GM03348 (cell line): Measurements from ENCODE around the gene TOMM34.

Experiments used
- DNase-seq: peaks from one replicate; pipeline ENCODE4 v3.0.0; 2012; ENCODE audit warnings: low spot score

The TOMM34 gene

DNA sequence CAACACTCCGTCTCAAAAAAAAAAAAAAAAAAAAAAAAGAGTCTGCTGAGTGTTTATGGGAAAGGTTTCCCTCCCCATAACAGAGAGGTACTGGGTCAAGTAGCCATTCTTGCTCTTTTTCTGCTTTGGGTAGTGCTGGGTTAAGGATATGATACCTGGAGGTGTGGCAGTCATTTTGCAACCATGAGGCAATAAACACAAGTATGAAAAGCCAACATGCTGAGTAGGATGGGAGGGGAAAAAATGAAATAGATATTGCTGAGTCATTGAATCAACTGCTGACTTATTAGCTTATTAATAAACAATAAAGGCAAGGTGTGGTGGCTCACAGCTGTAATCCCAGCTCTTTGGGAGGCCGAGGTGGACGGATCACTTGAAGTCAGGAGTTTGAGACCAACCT lies 2.3 kb upstream of the TOMM34 start:
- no peak for DNase-seq

DNA sequence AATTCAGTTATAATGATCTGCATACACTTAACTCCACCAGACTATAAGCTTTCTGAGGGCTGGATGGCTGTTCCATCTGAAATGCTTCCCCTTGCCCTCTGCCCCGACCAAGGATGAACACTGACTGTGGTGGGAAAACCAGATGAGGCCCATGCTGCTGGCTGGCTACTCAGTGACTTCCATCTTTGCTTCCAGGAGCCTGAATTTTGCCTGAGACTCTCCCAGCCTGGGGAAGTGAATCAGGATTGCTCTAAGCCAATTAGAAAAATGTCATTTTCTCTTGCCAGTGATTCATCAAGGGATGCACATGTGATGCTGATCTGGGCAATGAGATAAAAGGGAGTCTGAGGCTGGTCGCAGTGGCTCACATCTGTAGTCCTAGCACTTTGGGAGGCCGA lies 1.7 kb upstream of the TOMM34 start:
- peak; percentile 33 for DNase-seq

DNA sequence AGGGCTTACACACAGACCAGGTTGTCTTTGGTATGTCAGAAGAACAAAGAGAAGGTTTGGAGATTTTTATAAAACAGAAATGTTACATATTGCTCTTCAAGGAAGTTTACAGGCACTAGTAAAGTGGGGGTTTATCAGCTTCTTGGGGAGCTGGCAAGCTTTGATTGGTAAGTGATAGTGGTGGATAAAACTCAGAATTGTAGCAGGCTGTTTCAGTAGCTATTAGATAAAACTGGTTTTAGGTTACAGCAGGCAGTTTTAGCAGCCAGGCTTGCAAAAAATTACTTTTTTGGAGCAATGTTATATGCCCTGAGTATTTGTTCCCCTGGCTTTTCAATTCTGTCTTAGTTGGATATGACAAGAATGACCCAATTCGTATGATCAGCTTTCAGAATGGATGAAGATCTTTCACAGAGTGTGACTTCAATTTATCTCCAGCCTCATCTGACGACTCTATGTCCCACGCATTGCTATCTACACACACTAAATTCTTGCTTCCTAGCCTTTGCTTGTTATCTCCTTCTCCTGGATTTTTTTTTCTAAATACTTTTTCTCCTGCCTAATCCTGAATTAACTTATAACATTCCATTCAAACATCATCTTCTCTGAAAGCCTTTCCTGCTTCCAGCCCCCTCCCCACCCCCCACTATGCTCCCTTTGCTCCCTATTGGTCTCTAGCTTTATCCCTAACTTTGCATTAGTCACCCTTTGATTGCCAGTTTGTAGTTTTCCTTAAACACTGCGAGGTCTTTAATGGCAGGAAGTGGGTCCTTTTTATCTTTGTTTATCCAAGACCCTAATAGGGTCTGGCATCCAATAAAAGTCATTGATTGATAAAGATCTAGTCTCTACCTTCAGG lies 1.0 kb upstream of the TOMM34 start:
- no peak for DNase-seq

DNA sequence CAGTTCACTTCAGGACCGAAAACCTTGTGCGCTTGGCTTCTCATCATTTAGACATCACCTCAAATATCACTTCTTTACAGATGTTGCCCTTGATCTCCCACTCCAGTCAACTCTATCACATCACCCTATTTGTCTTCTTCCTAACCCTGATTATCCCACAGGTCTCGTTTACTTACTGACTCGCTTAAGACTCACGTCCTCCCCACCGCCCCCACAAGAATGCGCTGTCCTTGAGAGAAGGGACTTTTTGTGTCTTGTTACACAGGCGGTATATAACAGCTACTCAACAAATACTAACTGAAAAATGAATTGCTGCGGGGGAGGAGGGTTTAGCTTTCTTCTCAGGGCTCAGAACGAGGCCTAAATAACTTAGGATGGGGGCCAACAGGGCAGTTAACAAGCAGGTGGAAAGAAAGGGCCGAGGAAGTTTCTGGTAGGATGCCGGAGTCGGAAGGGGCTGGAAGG lies 527 bp downstream of the TOMM34 start:
- DNase-seq = peak; percentile 45

DNA sequence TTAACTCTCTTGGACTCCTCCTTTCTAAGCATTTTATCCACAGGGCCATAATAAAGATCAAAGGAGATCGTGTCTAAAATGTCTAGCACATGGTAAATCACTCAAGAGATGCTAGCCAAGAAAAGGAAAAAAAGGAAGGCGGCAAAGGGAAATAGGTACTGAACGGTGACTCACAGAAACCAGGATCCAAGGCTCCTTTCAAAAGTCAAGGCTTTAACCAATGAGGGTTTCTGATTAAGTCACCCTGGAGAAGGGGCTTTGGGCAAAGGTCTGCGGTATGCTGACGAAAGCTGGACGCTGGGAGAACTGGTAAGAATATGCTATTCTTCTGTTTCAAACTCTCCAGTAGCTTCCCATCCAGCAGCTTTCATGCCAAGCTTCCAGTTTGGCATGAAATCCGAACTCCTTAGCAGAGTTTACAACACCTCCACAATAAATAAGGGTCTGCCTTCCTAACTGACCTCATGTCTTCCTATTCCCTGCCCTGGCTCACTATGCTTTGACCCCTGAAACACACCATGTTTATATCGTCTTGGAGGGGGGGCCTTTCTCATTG lies 1.0 kb downstream of the TOMM34 start:
- DNase-seq = peak; percentile 23

DNA sequence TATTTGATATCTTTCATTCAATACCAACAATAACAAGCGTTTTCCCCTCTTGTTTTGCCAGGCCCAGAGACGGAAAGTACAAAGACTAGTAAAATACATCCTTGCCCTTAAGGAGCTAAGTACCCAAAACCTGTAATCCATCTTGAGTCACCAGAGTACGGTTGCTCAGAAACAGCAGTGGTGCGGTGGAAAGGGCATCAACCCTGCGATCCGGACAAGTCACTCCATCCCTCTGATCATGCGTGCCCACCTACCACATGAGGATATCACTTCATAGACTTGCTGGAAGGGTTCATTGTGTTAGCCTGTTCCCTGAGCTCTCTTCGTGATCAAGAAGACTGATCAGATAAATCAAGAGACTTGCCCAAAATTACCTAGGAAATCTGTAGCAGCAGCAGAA lies 1.9 kb downstream of the TOMM34 start:
- no peak for DNase-seq

DNA sequence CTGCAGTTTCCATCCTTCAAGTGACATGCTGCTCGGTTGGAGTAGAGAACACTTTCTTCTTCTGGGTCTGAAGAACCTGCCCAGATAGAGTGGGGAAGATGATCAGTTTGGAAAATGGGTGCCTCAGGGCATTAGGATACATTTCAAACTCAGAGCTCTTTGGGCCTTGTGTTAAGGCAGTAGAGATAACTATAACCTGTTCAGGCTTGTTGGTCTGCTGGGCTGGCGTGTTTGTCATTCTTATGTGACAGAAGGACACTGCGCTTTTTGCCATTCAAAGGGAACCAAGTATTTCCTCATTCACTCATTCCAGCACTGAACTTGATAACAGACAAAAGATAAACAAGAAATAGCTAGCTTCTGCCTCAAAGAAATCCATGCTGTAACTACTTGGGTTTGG lies 3.8 kb downstream of the TOMM34 start:
- DNase-seq = no peak

DNA sequence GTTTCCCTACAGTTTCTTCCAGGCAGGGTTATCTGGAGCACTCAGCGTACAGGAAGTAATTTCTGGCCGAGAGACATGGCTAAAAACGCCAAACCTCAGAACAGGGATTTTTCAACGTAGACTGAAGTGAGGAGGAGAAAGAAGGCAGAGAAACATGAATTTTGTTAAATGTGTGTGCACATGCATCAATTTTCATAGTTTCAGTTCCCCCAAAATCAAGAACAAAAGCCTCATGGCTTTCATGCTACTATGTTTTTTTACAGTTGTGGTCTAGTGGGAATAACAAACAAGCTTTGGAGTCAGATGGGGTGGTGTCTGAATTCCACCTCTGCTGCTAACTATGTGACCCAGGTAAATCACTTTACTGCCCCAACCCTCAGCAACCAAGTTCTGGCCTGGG lies 4.9 kb downstream of the TOMM34 start:
- no peak for DNase-seq

DNA sequence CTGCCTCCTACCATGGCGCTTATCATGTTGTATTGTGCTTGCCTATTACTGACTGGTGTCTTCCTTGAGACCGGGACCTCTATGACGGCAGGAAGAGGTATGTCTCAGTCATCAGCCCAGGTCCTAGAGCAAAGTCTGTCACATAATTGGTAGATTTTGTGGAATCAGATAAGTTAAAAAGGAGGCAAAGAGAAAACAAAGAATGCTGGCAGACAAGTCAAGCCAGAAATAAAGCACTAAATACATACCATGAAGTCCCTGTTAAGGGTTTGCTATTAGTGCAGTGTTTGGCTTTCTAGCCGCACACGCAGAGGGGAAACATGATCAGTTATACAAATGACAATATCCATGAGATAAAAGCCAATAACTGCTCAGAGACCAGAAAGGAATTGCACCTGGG lies 6.0 kb downstream of the TOMM34 start:
- DNase-seq = no peak

DNA sequence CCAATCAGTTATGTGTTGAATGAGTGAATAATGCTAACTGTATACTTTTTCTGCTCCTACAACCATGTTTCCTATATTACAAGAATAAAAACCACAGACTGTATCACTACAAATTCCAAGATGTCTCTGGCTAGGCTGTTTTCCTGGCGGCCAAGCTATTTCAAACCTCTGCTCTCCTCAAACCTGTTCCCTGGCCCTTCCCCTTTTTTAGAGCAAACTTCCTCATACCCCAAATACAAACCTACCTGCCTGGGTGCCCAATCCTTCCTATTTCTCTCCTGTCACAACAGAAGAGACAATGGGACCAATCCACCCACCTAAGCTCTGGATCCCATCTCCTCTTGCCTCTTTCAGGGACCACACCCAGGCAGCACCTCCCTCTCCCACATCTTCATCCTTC lies 7.5 kb downstream of the TOMM34 start:
- no peak for DNase-seq

DNA sequence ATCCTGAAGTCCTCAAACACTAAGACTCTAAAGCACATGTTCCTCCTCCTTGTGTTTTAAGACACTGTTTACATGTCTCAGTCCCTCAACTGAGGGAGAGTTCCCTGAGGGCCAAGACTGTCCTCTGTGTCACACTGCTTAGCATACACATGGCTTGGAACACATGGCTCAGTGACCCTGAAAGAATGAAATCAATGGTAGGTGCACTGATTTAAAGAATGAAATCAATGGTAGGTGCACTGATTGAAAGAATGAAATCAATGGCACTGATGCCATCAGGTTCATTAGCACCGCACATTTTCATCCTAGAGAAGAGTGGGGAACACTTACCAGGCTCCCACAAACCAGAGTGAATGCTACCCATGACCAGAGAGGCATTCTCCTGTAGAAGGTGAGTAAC lies 9.8 kb downstream of the TOMM34 start:
- DNase-seq = no peak

DNA sequence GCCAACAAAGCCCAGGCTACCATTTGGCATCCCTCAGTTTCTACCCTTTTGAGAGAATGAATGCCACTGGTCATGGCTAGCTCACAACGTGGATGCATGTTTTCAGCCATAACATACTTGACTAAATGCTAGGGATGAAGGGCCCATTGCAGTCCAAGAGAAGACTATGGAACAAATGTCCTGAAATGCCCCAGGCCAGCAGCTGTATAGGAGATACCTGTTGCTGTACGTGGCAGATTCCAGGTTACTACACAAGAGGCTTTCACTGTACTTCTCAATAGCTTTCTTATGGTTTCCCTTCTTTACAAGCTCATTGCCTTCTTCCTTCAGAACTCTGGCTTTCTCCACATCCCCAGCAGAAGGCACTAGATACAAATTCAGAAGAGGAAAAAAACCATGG lies 11.7 kb downstream of the TOMM34 start:
- DNase-seq = no peak

DNA sequence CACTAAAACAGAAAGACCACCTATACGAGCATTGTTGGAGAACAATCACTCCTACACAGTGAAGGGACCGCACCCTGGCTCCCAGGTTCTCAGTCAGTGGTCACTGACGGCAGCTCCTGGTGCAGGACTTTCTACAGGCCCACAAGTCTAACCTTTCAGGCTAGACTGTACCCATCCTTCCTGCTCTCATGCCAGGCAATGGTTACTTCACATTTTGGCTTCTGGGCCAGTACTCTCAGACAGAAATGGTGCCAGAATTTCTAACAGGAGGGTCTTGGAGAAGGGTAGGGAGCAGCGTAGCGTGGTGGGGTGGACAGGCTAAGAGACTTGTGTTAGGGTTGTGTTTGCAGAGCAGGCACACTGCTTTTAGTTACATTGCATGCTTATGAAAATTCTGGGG lies 12.1 kb downstream of the TOMM34 start:
- no peak for DNase-seq

DNA sequence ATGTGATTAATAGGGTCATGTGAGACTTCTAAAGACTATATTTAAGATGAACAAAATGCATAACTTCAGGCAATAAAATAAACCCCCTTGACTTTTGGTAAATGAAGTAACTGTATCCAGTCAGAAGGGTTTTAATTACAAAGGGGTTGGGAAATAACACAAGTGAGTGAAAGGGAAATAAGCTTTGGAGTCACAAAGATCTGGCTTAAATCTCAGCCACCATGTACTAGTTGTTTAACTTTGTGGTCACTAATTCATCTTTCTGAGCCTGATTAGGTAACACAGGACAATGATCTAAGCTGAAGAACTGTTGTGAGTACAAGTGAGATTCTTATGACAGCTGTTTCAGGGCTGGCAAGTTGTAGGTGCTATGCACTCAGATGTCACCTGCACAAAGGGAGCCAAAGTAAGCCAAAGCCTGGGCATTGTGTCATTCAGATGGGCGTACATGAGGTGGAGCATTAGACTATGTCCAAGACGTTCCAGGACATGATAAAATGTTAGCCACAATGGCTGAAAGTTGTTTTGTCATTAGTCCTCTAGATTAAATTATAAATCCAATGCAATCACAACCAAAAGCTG lies 13.8 kb downstream of the TOMM34 start:
- no peak for DNase-seq

DNA sequence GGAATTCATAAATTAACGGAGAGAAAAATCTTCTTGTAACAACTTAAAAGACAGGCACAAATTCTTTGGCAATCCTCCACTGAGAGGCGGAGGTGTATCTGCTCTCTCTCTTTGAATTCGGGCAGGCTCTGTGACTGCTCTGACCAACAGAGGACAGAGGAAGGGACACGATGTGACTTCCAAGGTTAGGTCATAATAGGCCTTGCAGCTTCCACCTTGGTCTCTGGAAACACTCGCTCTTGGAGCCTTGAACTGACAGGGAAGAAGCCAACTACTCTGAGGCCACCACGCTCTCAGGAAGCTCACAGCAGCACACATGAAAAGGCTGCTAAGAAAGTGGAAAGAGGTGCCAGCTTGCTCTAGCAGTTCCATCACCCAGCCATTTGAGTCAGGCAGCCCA lies 14.9 kb downstream of the TOMM34 start:
- DNase-seq = no peak

DNA sequence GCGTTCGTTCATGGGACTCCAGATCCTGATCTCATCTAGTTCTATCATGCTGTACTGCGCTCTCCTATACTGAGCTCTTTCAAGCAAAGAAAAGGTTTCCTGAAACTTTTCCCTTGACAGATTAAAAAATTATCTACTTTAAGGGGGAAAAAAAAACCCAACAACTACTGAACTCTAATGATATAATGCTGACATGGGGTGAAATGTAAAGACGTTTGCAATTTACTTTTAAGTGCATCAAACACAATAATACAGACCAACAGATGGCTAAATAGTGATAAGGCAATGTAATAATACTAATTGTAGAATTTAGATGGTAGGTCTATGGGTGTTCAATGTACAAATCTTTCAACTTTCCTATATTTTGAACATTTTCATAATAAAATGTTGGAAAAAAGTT lies 16.4 kb downstream of the TOMM34 start:
- DNase-seq = no peak

DNA sequence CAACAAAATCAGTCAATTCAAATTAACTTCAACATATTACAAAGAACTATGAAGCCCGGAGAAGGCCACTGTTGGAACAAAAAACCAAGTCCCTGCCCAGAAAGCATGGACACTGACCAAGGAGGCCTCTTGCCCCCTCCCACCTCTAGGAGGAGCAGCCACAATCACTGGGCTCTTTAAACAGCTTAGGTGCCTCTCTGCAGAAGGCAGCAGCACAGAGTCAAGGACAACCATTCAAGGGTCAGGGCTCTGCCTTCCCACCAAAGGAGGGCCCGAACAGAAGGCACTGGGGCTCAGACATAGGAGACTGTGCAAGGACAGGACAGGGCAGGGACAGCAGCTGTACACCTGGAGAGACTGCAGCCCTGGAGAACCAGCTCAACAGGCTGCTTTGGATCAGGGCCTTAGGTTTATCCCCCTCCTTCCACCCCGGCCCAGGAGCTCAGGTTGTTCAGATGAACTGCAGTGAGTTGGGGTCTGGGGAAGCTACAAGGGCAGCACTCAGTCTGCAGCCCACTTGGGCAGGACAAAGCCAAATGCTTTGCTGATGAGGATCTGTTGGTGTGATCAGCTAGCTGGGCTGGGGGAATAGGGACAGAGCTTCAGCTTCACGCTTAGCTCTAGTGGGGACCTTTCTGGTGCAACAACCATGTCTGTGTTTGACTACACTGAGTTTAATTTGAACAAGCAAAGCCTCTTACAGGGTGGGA lies 17.8 kb downstream of the TOMM34 start:
- no peak for DNase-seq

DNA sequence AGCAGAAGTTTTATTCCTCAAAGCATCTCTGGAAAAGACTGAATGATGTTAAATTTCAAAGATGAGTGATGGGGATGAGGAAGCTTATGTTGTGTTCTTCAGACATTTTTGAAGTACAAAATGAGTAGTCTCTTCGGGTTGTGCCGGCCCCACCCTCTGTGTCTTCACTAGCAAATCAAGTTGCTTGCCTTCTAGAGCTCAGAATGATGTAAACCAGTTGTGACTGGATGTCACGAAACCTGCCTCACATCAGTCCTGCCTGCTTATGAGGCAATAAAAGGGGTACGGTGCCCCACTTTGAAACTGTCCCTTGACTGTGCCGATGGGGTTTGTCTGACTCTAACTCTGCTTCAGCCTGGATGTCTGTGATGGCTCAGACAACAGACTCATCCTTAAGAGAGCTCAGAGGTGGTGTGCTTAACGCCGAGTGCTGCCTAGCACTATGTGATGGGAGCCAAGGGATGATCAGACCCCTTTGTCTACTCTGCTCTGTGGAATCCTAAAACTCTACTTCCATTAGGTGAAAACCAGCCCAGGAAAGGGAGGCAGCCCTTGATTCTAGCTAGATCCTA lies 19.0 kb downstream of the TOMM34 start:
- no peak for DNase-seq

DNA sequence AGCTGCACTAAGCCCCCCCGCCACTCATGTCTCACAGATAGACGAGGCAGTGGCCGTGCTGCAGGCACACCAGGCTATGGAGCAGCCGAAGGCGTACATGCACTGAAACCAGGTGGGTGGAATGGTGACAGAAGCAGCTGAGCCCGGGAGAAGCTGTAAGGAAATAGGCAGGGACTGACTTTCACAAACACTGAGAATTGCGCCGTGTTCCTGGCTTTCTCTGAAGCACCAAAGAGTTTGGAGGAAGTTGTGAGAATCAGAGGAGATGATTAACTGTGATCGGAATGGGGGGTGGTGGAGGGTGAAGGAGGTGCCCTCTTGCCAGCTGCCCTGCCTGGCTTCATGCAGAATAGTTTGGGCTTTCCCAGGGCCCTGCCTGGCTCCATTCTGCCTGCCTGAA lies 21.6 kb downstream of the TOMM34 start:
- no peak for DNase-seq

DNA sequence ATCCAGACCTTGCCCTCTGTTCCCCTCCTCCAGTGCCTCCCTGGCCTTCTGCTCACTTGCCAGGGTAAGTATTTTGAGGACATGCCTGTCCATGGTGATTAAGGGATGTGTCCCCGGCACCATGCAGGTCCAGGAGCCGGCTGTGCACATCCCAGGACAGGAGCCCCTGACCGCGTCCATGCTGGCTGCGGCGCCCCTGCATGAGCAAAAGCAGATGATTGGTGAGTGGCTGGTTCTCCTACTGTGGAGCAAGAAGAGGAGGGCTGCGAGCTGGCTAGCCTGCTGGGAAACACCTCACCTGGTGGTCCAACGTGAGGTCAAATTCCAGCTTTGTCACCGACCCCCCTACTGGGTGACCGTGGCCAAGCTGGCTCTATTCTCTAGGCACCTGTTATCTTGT lies 23.7 kb downstream of the TOMM34 start:
- DNase-seq = no peak

DNA sequence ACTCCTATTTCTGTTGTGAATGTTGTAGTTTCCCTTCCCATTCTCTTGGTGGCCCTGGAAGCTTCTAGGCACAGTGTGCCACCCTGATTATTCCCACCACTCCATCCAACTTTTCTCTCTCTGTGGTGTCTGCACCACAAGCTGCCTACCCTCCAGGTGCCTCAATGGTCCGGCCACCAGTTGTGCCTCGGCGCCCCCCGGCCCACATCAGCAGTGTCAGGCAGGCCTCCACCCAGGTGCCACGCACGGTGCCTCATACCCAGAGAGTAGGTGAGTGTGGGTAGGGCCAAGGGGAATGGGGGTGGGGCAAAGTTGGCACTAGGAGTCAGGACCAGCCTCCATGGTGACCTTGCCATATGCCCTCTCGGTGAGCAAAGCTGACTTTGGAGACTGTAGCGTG lies 27.3 kb downstream of the TOMM34 start:
- DNase-seq = no peak

DNA sequence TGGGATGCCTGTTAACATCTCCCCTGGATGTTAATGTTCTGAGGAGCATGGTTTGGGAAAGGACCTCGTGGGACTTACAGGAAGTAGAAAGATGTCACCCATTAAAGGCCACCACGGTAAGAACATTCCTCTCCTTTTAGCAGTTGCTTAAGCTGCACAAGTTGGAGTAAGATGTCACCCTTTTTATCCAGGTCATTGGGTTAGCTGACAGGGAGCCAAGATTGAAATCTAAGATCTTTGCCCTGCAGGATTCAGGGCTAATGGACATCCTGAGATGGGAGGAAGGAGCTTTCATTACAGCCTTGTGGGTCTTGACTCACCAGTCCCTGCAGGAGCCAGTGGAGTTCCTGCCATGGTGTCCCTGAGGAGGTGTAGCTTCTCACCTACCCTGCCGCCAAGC lies 28.3 kb downstream of the TOMM34 start:
- no peak for DNase-seq
